Glutamatergic neuron (in vitro differentiated cells): ENCODE results near the gene CFAP107. TPM values are rescaled to one million over a fixed set of nuclear protein-coding genes. Genes with fewer than 3 reads are reported as not detected.

Source experiments
- DNase-seq: peaks from one replicate; pipeline ENCODE4 v3.0.0; 2022
- H3K27ac Mint-ChIP-seq: one replicate; pipeline ENCODE4 v1.8.0; 2020; ENCODE audit warnings: mild to moderate bottlenecking, mixed read lengths, inconsistent platforms; ENCODE audit not compliant: unreplicated experiment
- H3K27me3 Mint-ChIP-seq: one replicate; pipeline ENCODE4 v1.8.0; 2020; ENCODE audit warnings: mild to moderate bottlenecking, moderate library complexity, mixed read lengths, inconsistent platforms; ENCODE audit not compliant: unreplicated experiment
- H3K36me3 Mint-ChIP-seq: one replicate; pipeline ENCODE4 v1.8.0; 2020; ENCODE audit warnings: mild to moderate bottlenecking, mixed read lengths, inconsistent platforms; ENCODE audit not compliant: unreplicated experiment
- H3K4me1 Mint-ChIP-seq: one replicate; pipeline ENCODE4 v1.8.0; 2020; ENCODE audit warnings: mild to moderate bottlenecking, low read depth, mixed read lengths, inconsistent platforms; ENCODE audit not compliant: unreplicated experiment
- H3K4me3 Mint-ChIP-seq: one replicate; pipeline ENCODE4 v1.8.0; 2020; ENCODE audit warnings: mild to moderate bottlenecking, mixed read lengths, inconsistent platforms; ENCODE audit not compliant: unreplicated experiment
- H3K9me3 Mint-ChIP-seq: one replicate; pipeline ENCODE4 v1.8.0; 2020; ENCODE audit warnings: mild to moderate bottlenecking, moderate library complexity, mixed read lengths, inconsistent platforms; ENCODE audit not compliant: unreplicated experiment
- long read RNA-seq: library from polyadenylated mRNA; unstranded; transcript quantifications from one replicate; pipeline ENCODE4 v2.0.0, GENCODE V29; 2020; ENCODE audit not compliant: unreplicated experiment
- total RNA-seq: library from RNA; stranded (reverse); fragmentation: NEBNext Ultra II Directional; extraction: Animal tissue kit (Norgen Biotek cat#: 25700); gene quantifications from one replicate; pipeline ENCODE4 v1.2.1, GENCODE V29; 2021; ENCODE audit not compliant: unreplicated experiment
- TF ChIP-seq, protein P1 (sequence below): fragments of 200-600 bp; sonication (generic); IDR thresholded peaks from one replicate; pipeline ENCODE4 v1.5.0; 2021; ENCODE audit not compliant: partially characterized antibody, unreplicated experiment

The CFAP107 gene, protein sequence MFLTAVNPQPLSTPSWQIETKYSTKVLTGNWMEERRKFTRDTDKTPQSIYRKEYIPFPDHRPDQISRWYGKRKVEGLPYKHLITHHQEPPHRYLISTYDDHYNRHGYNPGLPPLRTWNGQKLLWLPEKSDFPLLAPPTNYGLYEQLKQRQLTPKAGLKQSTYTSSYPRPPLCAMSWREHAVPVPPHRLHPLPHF
- not detected for total RNA-seq
- long read RNA-seq: 0 reads

DNA sequence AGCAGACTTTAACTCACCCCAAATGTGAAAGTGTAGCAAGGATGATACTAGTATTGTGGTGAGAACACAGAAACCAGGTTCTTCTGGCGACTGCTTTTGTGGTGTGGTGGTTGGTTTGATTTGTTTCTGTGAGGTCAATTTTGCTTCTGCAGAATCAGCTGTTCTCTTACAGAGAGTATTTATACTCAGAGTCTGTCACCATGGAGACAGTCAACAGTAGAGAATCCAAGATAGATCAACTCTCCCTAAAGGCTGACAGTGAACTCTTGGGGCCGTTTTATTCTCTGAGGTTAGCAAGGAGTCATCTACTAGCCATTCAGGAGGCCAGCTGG lies at the start of gene CFAP107:
Gene CFAP107 (plus strand): TSS at position 209 of the 332 bp plus-strand sequence. CDS start 231 bp downstream, outside the sequence.
- Mint-ChIP-seq H3K27ac (no peak within 1 kb of the TSS), H3K9me3 (no peaks in the 10 kb centered on the region), H3K4me1 (no peaks in the 10 kb centered on the region), H3K36me3 (peaks cover 15% of the 10 kb centered on the region), H3K4me3 (no peak within 1 kb of the TSS), H3K27me3 (peaks cover 3% of the 10 kb centered on the region)
- TF ChIP-seq, protein P1, sequence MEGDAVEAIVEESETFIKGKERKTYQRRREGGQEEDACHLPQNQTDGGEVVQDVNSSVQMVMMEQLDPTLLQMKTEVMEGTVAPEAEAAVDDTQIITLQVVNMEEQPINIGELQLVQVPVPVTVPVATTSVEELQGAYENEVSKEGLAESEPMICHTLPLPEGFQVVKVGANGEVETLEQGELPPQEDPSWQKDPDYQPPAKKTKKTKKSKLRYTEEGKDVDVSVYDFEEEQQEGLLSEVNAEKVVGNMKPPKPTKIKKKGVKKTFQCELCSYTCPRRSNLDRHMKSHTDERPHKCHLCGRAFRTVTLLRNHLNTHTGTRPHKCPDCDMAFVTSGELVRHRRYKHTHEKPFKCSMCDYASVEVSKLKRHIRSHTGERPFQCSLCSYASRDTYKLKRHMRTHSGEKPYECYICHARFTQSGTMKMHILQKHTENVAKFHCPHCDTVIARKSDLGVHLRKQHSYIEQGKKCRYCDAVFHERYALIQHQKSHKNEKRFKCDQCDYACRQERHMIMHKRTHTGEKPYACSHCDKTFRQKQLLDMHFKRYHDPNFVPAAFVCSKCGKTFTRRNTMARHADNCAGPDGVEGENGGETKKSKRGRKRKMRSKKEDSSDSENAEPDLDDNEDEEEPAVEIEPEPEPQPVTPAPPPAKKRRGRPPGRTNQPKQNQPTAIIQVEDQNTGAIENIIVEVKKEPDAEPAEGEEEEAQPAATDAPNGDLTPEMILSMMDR: no peak
- DNase-seq: no peak

DNA sequence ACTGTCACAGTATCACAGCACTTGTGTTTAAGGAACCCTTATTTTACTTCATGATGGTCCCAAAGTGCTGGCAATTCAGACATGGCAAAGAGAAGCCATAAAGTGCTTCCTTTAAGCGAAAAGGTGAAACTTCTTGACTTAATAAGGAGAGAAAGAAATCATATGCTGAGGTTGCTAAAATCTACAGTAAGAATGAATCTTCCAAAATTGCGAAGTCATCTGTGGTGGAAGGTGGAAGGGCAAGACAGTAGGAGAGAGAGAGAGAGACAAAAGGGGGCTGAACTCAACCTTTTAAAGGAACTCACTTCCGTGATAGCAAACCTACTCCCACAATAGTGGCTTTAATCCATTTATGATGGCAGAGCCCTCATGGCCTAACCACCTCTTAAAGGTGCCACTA lies 49.3 kb upstream of the CFAP107 start:
- no peak for DNase-seq
- H3K27ac Mint-ChIP-seq: no peak overlapping the region
- H3K4me3 Mint-ChIP-seq: no peak overlapping the region
- no peaks in the 10 kb centered on the region for H3K9me3 Mint-ChIP-seq
- TF ChIP-seq, protein P1: no peak
- H3K4me1 Mint-ChIP-seq: no peaks in the 10 kb centered on the region
- H3K27me3 Mint-ChIP-seq: peaks cover 2% of the 10 kb centered on the region
- no peaks in the 10 kb centered on the region for H3K36me3 Mint-ChIP-seq

DNA sequence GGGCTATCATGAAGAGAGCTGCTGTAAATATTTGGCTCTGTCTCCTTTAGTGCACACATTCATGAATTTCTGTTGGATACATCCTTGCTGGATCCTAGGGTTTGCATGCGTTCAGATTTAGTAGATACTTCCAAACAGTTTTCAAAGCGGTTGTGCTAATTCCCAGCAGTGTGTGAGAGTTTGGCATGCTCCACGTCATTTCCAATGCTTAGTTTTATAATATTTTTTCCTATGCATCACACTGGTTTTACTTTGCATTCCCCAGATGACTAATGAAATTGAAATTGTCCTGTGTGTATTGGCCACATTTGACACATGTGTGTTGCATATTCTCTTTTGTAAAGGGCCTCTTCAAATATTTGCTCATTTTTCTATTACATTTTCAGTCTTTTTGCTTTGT lies 48.6 kb upstream of the CFAP107 start:
- Mint-ChIP-seq H3K36me3 (no peaks in the 10 kb centered on the region), H3K9me3 (no peaks in the 10 kb centered on the region), H3K4me1 (no peaks in the 10 kb centered on the region), H3K27ac (no peak overlapping the region), H3K27me3 (peaks cover 2% of the 10 kb centered on the region), H3K4me3 (no peak overlapping the region)
- DNase-seq: no peak
- TF ChIP-seq, protein P1: no peak

DNA sequence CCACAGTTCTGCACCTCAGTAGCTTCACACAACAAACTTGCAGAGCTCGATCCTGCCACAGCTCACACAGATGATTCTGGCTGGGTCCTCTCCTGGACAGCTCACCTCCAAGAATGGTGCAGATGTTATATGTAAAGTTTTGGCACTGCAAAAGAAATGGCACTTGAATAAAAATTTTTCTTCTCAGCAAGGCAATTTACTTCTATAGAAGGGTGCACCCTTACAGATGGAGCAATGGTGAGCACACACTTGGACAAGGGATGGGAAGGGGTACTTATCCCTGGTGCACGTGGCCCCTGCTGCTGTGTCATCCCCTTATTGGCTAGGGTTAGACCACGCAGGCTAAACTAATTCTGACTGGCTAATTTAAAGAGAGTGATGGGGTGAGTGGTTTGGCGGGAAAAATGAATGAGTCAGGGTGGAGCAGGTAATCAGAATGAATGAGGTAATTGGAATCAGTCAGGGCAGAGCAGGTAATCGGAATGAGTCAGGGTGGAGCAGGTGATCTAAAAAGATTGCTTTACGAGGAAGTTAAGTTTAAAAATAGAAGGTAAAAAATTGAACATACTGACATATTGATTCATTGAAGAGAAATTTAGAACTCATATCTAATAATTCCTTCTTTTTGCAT lies 42.1 kb upstream of the CFAP107 start:
- no peak for DNase-seq
- H3K4me3 Mint-ChIP-seq: no peak overlapping the region
- no peaks in the 10 kb centered on the region for H3K4me1 Mint-ChIP-seq
- H3K27ac Mint-ChIP-seq: no peak overlapping the region
- H3K36me3 Mint-ChIP-seq: peaks cover 10% of the 10 kb centered on the region
- TF ChIP-seq, protein P1: no peak
- H3K27me3 Mint-ChIP-seq: peaks cover 2% of the 10 kb centered on the region
- H3K9me3 Mint-ChIP-seq: peaks cover 4% of the 10 kb centered on the region

DNA sequence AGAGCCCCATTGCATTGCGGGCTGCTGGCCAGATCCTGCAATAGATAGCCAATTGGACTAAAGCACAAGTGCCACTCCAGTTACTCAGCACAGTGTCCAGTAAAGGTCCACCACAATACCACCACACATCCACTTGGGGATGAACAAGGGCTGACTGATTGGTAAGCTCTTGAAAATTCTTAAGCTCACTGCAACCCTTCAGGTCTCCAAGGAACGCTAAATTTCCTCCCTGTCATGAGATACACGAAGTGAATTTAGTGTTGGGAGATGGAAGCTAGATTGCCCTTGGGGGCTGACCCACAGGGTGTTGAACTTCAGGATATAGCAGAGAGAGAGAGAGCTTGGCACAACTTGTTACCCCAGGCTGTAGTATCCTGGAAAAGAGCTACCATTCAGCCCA lies 39.9 kb upstream of the CFAP107 start:
- TF ChIP-seq, protein P1: no peak
- H3K36me3 Mint-ChIP-seq: peaks cover 10% of the 10 kb centered on the region

More for the DNA sequence above, 39.9 kb upstream of the CFAP107 start:
- Mint-ChIP-seq H3K4me3 (no peak overlapping the region), H3K27ac (no peak overlapping the region), H3K4me1 (no peaks in the 10 kb centered on the region), H3K9me3 (peaks cover 4% of the 10 kb centered on the region), H3K27me3 (no peaks in the 10 kb centered on the region)
- DNase-seq: no peak
